ENCODE data around the gene PSMF1.

DNA sequence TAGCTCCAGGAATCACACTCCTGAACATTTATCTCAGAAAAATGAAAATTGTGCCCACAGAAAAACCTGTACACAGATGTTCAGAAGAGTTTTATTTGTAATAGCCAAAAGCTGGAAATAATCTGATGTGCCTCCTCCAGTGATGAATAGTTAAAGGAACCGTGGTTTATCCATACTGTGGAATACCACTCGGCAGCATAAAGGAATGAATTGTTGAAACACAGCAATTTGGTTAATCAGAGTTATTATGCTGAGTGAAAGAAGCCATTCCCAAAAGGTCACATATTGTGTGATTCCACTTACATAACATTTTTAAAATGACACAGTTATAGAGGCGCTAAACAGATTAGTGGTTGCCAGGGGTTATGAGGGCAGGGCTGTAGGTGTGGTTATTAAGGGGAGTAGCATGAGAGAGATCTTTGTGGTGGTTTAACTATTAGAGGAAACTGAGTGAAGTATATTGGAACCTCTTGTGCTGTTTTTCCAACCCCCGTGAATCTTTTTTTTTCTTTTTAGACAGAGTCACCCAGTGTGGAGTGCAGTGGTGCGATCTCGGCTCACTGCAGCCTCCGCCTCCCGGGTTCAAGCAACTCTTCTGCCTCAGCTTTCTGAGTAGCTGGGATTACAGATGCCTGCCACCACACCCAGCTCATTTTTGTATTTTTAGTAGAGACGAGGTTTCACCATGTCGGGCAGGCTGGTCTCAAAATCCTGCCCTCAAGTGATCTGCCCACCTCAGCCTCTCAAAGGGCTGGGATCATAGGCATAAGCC lies 26.2 kb downstream of the PSMF1 start:
- no peak for TF ChIP-seq POLR2A (IDR thresholded peaks at IDR 0.05)
- TF ChIP-seq, protein P1, sequence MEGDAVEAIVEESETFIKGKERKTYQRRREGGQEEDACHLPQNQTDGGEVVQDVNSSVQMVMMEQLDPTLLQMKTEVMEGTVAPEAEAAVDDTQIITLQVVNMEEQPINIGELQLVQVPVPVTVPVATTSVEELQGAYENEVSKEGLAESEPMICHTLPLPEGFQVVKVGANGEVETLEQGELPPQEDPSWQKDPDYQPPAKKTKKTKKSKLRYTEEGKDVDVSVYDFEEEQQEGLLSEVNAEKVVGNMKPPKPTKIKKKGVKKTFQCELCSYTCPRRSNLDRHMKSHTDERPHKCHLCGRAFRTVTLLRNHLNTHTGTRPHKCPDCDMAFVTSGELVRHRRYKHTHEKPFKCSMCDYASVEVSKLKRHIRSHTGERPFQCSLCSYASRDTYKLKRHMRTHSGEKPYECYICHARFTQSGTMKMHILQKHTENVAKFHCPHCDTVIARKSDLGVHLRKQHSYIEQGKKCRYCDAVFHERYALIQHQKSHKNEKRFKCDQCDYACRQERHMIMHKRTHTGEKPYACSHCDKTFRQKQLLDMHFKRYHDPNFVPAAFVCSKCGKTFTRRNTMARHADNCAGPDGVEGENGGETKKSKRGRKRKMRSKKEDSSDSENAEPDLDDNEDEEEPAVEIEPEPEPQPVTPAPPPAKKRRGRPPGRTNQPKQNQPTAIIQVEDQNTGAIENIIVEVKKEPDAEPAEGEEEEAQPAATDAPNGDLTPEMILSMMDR (IDR thresholded peaks at IDR 0.05): no peak

Data from Peyer's patch (tissue), 4 donors.